Measurements from ENCODE around the gene GTPBP1.
A peak's percentile ranks its signal among the peaks of the same experiment; 100 is the strongest.

Gene GTPBP1

GRCh38 chr22:38760477-38761201 lies 54.9 kb downstream of the GTPBP1 start:
- no peak for DNase-seq (ENCODE audit: low spot score)

DNA sequence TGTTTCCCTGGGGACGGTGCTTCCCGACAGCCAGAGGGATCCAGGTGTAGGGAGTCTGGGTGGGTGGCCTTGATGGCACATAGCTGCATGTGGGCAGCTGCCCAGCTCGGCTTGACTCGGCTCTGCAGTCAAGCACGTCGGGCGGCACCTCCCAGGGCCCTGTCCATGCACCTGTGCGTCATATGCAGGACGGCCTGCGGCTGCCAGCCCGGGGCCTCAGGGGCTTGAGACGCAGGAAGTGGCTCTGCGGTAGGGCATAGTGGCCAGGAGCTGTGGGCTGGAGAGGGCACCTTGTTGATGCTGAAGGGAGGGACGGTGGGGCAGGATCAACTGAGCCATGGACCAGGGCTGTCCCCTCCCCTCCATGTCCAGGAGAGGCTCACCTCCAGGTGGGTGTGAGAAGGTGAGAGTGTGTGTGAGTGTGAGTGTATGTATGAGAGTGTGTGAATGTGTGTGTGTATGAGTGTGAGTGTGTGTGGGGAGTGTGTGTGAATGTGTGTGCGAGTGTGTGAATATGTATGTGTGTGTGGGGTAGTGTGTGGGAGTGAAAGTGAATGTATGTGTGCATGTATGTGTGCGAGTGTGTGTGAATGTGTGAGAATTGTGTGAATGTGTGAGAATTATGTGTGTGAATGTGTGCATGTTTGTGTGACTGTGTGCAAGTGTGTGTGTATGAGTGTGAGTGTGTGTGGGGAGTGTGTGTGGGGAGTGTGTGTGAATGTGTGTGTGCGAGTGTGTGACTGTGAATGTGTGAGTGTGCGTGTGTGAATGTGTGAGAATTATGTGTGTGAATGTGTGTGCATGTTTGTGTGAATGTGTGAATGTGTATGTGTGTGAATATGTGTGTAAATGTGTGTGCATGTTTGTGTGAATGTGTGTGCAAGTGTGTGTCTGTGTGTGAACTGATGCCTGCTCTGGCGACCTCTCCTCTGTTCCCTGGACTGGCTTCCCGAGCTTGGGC lies 55.7 kb downstream of the GTPBP1 start:
- DNase-seq (ENCODE audit: low spot score) = no peak

DNA sequence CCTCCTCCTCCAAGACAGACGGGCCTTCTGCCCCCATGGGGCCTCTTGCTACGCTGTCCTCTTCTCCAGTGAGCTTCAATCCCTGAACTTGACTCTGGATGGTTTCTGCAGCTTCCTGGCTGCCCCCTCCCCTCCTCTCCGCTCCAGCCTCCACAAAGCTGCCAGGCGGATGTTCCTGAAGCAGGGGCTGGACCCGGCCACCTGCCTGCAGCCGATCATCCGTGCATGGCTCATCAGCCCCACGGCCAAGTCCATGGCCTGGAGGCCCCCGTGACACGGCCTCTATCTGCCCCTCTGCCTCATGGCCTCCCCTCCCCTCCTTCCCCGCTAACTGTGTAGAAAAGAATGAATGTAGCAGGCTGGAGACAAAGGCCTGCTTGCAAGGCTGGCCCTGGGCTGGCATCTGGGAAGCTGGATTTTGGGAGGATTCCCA lies 56.8 kb downstream of the GTPBP1 start:
- no peak for DNase-seq (ENCODE audit: low spot score)

- DNase-seq (ENCODE audit: low spot score) = peak; percentile 50
Observed at GRCh38 chr22:38766076-38766777, 60.5 kb downstream of the GTPBP1 start.

DNA sequence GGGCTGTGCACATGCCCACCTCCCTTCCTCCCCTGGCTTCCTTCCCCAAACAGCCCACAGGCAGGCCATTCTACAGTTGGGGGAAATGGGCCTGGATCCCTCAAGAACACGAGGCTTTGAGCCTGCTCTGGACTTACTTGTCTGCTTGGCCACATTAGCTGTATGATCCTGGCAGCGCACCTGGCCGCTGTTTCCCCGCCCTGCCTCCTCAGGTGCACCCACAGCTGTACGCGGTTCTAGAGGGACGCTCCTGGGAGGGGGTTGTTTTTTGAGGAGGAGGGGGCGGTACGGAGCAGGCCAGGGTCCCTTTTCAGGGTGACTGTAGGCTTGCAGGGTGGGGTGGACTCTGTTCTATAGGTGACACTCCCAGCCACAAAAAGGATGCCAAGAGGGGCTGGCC lies 61.6 kb downstream of the GTPBP1 start:
- no peak for DNase-seq (ENCODE audit: low spot score)

DNA sequence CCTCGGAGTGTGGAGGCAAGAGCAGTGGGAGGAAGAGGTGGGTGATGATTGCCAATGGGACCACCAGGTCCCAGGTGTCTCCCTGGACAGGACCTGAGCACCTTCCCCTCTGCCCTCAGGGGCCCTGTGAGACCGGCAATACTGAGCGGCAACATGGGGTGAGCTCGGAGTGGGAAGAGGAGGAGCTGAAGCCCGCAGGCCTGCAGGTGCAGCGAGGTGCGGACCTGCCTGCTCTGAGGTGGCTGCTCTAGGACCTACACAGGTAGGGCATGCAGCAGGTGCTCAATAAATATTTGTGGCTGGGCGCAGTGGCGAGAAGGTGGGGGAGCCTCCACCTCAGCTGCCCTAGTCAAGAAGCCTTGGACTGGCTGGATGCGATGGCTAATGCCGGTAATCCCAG lies 62.3 kb downstream of the GTPBP1 start:
- DNase-seq (ENCODE audit: low spot score) = no peak

GRCh38 chr22:38770257-38770949 lies 64.7 kb downstream of the GTPBP1 start:
- DNase-seq (ENCODE audit: low spot score) = no peak

DNA sequence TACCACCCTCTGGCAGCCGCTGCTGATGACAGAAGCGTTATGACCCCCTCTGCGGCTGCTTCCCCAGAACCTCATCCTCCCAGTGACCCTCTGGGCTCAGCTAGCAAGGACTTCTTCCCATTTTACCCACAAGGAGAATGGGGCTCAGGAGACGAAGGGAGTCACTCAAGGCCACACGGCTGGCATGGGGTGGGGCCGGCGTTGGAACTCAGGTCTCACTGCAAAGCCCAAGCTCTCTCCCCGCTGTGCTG lies 66.8 kb downstream of the GTPBP1 start:
- DNase-seq (ENCODE audit: low spot score) = no peak

GRCh38 chr22:38773363-38773946 lies 67.7 kb downstream of the GTPBP1 start:
- no peak for DNase-seq (ENCODE audit: low spot score)

DNA sequence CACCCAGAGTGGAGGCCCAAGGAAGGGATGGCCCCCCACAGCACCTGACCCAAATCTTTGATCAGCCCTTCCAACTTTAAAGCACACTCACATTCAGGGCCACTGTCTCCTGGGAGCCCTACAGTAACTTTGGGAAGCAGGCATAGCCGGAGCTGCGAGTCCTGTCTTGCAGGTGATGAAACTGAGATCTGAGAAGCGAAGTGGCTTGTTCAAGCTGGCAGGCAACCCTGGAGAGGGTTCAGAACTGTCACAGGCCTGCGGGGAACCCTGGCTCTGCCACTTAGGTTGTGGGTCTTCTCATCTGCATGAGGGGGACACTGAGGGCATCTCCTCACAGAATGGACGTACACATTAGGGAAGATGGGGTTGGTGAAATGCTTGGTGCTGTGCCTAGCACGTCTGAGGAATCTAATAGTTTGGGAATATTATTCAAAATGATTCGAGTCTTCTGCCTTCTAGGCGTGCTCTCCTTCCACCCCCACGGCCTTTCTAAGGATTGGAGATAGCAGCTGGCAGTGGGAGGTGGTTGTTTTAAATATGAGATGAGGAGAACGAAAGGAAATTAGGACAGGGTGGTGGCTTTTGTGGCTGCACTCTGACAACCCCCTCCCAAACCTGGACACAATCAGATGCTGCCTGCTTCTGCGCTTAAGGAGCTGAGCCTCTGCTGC lies 68.9 kb downstream of the GTPBP1 start:
- no peak for DNase-seq (ENCODE audit: low spot score)

GRCh38 chr22:38775656-38776055 lies 69.9 kb downstream of the GTPBP1 start:
- DNase-seq (ENCODE audit: low spot score) = no peak

DNA sequence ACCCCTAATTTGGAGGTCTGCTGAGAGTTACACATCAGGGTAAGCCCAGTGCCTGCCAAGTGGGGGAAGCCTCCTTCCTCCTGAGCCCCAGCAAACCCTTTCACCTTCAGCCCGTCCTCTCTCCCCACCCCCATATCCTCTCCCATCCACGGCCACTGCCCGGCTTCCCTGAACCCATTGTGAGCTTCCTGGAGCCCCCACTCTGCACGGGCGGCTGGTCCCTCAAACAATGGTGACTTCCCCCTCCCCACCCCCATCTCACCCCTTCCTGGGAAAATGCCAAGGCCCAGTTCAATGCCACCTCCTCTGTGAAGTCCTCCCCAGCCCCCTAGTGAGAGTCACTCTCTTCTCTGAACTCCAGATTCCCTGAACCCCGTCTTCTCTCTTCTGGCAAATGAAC lies 70.3 kb downstream of the GTPBP1 start:
- DNase-seq (ENCODE audit: low spot score) = no peak

DNA sequence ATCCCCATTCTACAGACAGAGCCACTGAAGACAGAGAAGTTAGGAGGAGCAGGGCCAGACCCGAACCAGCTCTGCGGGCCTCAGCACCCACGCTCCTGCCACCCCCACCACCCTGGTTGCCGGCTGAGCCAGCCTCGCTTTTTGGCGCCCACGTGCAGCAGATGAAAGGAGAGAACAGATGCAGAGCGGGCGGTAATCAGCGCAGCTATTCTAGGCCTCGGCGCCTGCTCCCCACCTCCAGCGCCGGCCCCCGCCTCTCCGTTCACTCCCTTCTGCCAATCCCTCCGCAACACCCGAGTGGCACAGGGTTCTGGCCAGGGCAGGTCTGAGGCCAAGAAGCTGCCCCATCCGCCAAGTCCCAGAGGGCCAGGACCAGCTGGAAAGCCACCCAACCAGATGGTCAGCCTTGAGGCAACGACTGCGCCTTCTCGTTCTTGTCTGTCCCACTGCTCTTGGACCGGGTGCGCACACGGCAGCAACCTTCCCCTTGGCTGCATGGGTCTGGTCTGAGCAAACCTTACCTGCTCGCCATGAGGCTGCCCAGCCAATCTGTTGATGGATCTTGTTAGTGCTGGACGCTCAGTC lies 71.4 kb downstream of the GTPBP1 start:
- no peak for DNase-seq (ENCODE audit: low spot score)

DNA sequence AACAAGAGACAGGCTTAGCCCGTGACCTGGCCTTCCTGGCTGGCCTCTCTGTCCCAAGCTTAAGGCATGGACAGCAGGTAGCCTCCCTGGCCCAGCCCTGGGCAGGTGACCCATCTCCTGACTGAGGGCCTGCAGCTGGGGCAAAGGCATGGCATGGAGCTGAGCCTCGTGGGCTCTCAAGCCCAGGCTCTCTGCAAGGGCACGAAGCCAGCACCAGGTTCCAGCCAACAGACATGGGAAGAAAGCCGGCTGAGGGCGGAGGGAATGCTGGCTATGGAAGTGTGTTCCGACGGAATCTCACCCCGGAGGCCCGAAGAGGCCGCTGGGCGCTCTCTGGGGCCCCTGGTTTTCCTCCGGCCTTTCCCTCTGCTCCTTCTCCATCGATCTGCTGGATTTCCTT lies 75.3 kb downstream of the GTPBP1 start:
- DNase-seq (ENCODE audit: low spot score) = no peak

GRCh38 chr22:38782402-38783094 lies 76.8 kb downstream of the GTPBP1 start:
- no peak for DNase-seq (ENCODE audit: low spot score)
